Measurements from ENCODE around the gene PACRG. TPM values are rescaled to one million over a fixed set of nuclear protein-coding genes. Genes with fewer than 3 reads are reported as not detected.

PACRG gene
- total and polyA plus RNA-seq, 10 of the 15 experiments (the other 5 are each of a cell fraction or from before 2014, with no cell fraction given) = not detected

- no peak for TF ChIP-seq RAD21 (IDR thresholded peaks at IDR 0.05; ENCODE audit: insufficient read depth, low read depth, low read length)
- TF ChIP-seq SIX5 (IDR thresholded peaks at IDR 0.05; ENCODE audit: low read depth, low read length, severe bottlenecking) = no peak
- TF ChIP-seq FOS (IDR thresholded peaks at IDR 0.05; ENCODE audit: borderline replicate concordance, extremely low read depth, insufficient read length) = no peak
- TF ChIP-seq MYC (IDR thresholded peaks at IDR 0.05; ENCODE audit: insufficient read depth, insufficient read length, insufficient replicate concordance, low read length, severe bottlenecking) = no peak
- no peak for TF ChIP-seq SUPT20H (IDR thresholded peaks at IDR 0.05; ENCODE audit: borderline replicate concordance, control insufficient read depth, low read depth, low read length)
- TF ChIP-seq ZNF207 (IDR thresholded peaks at IDR 0.05; ENCODE audit: borderline replicate concordance) = no peak
- TF ChIP-seq HDAC2 (IDR thresholded peaks at IDR 0.05) = no peak
- TF ChIP-seq NR2F1 (conservative IDR thresholded peaks at IDR 0.05) = no peak
- no peak for TF ChIP-seq NFIC (IDR thresholded peaks at IDR 0.05; ENCODE audit: low read depth, low read length)
- no peak for TF ChIP-seq CREM (IDR thresholded peaks at IDR 0.05; ENCODE audit: low read depth)
- no peak for TF ChIP-seq TCF3 (IDR thresholded peaks at IDR 0.05; ENCODE audit: borderline replicate concordance, insufficient read depth, low read depth, low read length)
- Histone ChIP-seq H2AFZ (ENCODE audit: control insufficient read depth, low read depth, low read length) (no peak overlapping the region), H3K4me2 (ENCODE audit: control insufficient read depth, insufficient read depth) (no peak overlapping the region), H3K36me3 (ENCODE audit: control insufficient read depth in 2 of 2, insufficient read depth in 2 of 2, low read length in 1 of 2) (no peaks in the 10 kb centered on the region), H3K4me1 (ENCODE audit: control insufficient read depth, insufficient read depth, low read length) (no peaks in the 10 kb centered on the region), H3K4me3 (no peak overlapping the region), H3K79me2 (ENCODE audit: control insufficient read depth, insufficient read depth, low read length) (no peaks in the 10 kb centered on the region), H3K9me3 (replicated peaks; ENCODE audit: control insufficient read depth, insufficient read depth, low read length) (no peaks in the 10 kb centered on the region), H4K20me1 (ENCODE audit: control insufficient read depth, insufficient read depth) (no peaks in the 10 kb centered on the region), H3K9ac (ENCODE audit: control insufficient read depth, insufficient read depth, low read length) (no peak overlapping the region), H3K27me3 (replicated peaks in 1 of 2; ENCODE audit: control insufficient read depth in 2 of 2, insufficient read depth in 2 of 2, low read length in 1 of 2) (peaks cover 1 to 5% of the 10 kb centered on the region in 2 experiments; a peak in 1 of 4 replicates), H3K27ac (ENCODE audit: control insufficient read depth, insufficient read depth) (no peak overlapping the region)
- POLR2A ChIA-PET = no interaction called here
- CTCF ChIA-PET = no interaction called here
- BruUV-seq (replicated peaks) = no TSS peak
- SMC1A ChIA-PET (ENCODE audit: uncharacterized antibody, unreplicated experiment) = no interaction called here
- no peak for FAIRE-seq
- RAD21 ChIA-PET (ENCODE audit: unreplicated experiment) = no interaction called here
- ATAC-seq = no peak
- no peak for DNase-seq (ENCODE audit: low read depth, low spot score)
- intact Hi-C loops (cut with micrococcal nuclease; ENCODE audit: unreplicated experiment) = no loop called here
- in situ Hi-C loops (cut with MboI) = no loop called here
- 54% methylated on average over 13 of the region's 13 CpGs for WGBS (ENCODE audit: insufficient coverage, insufficient replicate concordance, low lambda C conversion rate, missing lambda C conversion rate)
These were observed 536.4 kb downstream of the PACRG start for GRCh38 chr6:163263998-163264661.
